Measurements from ENCODE around the gene CHST5.

Gene CHST5

DNA sequence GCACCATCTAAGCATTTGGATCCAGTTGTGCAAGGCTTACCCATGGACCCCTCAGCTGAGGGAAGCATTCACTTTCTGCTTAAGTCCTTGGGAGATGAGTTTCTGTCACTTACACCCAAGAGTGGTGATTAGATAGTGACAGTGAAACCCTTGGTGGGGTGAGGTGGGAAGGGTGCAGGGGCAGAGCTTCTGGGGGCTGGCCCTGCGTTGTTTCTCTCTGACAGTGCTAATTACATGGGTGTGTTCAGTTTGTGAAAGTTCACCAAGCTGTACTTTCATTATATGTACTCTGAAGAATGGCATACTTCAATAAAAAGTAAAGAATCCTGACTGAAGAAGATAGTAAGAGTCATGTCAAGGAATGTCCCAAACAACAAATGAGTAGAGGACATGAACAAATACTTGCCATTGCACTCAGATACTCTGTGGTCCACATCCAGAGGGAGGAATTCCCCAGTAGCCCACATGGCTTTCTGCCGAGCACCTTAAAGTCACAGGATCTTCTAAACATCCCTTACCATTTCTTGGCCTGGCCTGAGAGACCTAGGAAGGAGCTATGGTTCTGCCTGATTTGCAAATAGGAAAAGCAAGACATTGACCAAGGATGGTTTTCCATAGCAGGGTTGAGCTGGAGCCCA lies 49.1 kb downstream of the CHST5 start:
- TF ChIP-seq, protein P1, sequence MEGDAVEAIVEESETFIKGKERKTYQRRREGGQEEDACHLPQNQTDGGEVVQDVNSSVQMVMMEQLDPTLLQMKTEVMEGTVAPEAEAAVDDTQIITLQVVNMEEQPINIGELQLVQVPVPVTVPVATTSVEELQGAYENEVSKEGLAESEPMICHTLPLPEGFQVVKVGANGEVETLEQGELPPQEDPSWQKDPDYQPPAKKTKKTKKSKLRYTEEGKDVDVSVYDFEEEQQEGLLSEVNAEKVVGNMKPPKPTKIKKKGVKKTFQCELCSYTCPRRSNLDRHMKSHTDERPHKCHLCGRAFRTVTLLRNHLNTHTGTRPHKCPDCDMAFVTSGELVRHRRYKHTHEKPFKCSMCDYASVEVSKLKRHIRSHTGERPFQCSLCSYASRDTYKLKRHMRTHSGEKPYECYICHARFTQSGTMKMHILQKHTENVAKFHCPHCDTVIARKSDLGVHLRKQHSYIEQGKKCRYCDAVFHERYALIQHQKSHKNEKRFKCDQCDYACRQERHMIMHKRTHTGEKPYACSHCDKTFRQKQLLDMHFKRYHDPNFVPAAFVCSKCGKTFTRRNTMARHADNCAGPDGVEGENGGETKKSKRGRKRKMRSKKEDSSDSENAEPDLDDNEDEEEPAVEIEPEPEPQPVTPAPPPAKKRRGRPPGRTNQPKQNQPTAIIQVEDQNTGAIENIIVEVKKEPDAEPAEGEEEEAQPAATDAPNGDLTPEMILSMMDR (IDR thresholded peaks at IDR 0.05; ENCODE audit: control insufficient read depth, insufficient read depth, low read depth, low read length, missing control alignments) = no peak
- H3K4me3 ChIP-seq (ENCODE audit: control insufficient read depth, low read depth, low read length) = no peak overlapping the region
- no peak for DNase-seq (ENCODE audit: low read depth)

DNA sequence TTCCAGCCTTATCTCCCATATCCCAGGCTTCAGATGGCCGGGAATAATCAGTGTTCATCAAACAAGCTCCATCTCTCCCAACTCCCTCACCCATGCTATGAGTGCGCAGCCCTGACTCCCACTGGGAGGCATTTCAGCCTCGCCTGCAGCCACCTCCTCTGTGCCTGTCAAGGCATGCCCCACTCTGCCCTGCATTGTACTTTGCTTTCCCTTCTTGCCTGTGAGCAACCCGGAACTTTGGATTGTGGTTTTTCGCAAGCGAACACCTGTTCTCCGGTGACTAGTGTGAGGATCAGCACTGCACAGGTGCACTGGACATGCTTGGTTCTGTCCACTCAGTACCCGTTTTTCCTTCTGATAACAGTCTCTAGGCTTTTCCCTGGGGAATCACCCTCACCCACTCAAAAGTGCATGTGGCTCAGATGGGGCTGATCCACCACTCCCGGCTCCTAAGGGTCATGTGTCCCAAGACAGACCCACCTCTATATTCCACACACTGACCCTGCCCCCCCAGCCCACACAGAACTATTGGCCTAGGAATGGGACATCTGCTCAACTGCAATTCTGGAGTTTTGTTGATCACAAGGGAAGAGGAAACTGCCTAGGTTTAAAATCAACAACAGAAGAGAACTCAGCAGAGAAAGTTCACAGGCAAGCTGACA lies 49.8 kb downstream of the CHST5 start:
- no peak overlapping the region for H3K4me3 ChIP-seq (ENCODE audit: control insufficient read depth, low read depth, low read length)
- TF ChIP-seq, protein P1 (IDR thresholded peaks at IDR 0.05; ENCODE audit: control insufficient read depth, insufficient read depth, low read depth, low read length, missing control alignments) = no peak
- DNase-seq (ENCODE audit: low read depth) = no peak

DNA sequence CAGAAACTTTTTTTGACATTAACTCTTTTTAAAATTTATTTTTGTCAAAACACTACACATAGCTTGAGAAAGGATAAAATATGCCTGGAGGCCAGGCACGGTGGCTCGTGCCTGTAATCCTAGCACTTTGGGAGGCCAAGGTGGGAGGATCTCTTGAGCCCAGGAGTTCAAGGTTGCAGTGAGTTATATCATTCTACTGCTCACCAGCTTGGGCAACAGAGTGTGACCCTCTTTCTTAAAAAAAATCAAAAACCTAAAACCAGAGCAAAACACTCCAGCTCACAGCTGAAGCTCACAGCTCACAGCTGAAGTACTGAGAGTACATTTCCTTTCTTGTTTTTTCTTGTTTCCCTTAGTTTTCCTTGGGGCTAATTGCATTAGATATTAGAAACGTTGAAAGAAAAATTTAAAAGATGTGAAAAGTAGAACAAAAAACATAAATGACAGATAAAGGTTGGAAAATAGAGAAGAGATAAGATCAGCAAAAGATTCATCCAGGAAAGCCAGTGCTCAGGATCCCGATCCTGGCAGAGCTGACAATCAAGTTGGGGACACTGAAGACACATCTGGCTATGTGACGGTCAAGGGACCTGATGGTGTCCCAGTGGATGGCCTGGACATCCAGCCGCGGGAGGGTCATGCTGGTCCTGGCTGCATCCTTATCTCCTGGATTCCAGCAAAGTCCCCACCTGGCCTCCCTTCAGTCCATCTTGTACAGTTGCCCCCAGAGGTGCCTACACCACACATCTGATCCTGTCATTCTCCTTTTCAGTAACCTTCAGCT lies 50.5 kb downstream of the CHST5 start:
- TF ChIP-seq, protein P1 (IDR thresholded peaks at IDR 0.05; ENCODE audit: control insufficient read depth, insufficient read depth, low read depth, low read length, missing control alignments) = no peak
- no peak for DNase-seq (ENCODE audit: low read depth)
- H3K4me3 ChIP-seq (ENCODE audit: control insufficient read depth, low read depth, low read length) = no peak overlapping the region

DNA sequence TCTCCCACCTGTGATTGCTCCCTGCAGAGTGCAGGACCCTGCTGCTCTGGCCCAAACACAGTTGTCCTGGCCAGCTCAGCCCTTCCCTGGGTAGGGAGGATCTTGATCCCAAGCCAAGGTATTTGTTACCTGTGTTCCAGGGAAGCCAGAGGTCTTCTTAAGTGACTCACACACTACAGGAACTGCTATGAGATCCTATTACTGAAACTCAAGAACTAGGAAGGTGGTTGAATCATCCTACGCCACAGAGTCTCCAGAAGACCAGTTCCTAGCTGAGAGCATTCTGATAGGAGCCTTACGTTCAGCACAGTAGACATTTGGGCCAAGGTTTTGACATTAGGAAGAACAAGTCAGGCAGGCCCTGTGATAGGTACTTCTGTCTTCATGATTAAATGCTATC lies 52.7 kb downstream of the CHST5 start:
- H3K4me3 ChIP-seq (ENCODE audit: control insufficient read depth, low read depth, low read length) = no peak overlapping the region
- no peak for DNase-seq (ENCODE audit: low read depth)
- TF ChIP-seq, protein P1 (IDR thresholded peaks at IDR 0.05; ENCODE audit: control insufficient read depth, insufficient read depth, low read depth, low read length, missing control alignments) = no peak

DNA sequence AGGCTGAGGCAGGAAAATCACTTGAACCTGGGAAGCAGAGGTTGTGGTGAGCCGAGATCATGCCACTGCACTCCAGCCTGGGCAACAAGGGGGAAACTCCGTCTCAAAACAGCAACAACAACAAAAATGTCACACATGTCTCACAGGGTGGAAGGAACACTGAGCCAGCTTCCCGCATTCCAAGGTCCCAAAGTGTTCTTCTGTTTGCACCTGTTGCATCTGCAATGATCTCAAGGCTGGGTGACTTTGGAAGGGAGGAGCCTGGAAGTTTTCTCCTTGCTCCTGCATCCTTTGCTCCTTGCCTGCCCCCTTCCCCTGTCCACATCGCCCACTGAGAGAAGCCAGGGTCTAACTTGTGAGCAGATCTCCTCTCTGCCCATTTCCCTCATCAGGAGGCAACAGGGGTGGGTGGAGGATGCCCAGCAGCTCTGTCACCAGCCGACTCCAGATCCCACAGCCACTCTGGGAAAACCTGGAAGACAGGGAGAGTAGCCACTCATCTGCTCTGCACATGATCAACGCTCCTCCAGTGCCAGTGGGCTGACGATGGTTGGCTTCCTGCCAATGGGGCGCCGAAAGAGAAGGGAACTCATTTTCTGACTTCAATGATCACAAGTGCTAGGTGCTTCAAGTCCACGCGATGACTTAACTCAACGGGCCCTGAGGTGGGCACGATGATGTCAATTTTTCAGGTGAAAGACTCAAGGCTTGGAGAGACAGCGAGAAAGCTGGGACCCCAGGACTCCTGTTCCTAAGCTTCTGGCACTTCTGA lies 53.3 kb downstream of the CHST5 start:
- no peak overlapping the region for H3K4me3 ChIP-seq (ENCODE audit: control insufficient read depth, low read depth, low read length)
- TF ChIP-seq, protein P1 (IDR thresholded peaks at IDR 0.05; ENCODE audit: control insufficient read depth, insufficient read depth, low read depth, low read length, missing control alignments) = no peak
- DNase-seq (ENCODE audit: low read depth) = no peak

DNA sequence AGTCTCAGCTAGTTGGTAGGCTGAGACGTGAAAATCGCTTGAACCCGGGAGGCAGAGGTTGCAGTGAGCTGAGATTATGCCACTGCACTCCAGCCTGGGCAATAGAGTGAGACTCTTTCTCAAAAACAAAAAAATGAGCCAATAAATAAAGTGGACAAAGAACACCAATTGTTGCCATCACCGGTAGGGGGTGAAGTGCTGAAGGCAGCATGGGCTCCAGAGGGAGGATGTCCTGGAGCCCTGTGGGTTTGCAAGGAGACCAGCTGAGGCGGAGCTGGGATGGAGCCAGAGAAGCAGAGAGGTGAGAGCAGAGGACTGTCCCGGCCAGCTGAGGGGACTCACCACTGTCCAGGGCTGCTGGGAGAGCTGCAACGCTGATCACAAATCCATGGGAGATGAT lies 54.4 kb downstream of the CHST5 start:
- no peak for DNase-seq (ENCODE audit: low read depth)
- TF ChIP-seq, protein P1 (IDR thresholded peaks at IDR 0.05; ENCODE audit: control insufficient read depth, insufficient read depth, low read depth, low read length, missing control alignments) = no peak
- H3K4me3 ChIP-seq (ENCODE audit: control insufficient read depth, low read depth, low read length) = no peak overlapping the region
